C4-2B (cell line): ENCODE data around the gene DHX36.

Experiments used
- H3K27ac ChIP-seq: fragments of 450-650 bp; 2 replicates; pipeline ENCODE4 v1.5.1; 2017
- ZFX ChIP-seq: fragments of 450-650 bp; IDR thresholded peaks from 2 replicates; pipeline ENCODE4 v1.6.1; 2017
- TF ChIP-seq, protein P1 (sequence below): fragments of 450-650 bp; conservative IDR thresholded peaks from 2 replicates; pipeline ENCODE4 v1.5.1; 2017; ENCODE audit warnings: mild to moderate bottlenecking

DHX36 gene

DNA sequence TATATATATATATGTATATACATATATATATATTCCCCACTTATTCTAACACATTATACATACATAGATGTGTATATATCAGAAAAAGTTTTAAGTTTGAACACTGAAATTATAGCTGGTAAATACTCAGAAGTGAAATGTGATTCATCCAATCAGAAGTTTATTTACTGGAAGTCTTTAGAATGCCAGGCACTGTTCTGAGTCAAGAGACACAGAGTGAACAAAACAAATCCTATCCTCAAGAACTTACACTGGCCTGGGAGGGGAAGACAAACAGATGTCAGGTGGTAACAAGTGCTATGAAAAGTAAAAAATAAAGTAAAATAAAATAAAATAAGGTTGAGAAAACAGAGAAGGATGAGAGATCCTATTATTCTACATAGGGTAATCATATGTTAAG is 13.4 kb downstream of the DHX36 start:
- TF ChIP-seq, protein P1, sequence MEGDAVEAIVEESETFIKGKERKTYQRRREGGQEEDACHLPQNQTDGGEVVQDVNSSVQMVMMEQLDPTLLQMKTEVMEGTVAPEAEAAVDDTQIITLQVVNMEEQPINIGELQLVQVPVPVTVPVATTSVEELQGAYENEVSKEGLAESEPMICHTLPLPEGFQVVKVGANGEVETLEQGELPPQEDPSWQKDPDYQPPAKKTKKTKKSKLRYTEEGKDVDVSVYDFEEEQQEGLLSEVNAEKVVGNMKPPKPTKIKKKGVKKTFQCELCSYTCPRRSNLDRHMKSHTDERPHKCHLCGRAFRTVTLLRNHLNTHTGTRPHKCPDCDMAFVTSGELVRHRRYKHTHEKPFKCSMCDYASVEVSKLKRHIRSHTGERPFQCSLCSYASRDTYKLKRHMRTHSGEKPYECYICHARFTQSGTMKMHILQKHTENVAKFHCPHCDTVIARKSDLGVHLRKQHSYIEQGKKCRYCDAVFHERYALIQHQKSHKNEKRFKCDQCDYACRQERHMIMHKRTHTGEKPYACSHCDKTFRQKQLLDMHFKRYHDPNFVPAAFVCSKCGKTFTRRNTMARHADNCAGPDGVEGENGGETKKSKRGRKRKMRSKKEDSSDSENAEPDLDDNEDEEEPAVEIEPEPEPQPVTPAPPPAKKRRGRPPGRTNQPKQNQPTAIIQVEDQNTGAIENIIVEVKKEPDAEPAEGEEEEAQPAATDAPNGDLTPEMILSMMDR = no peak
- TF ChIP-seq ZFX = no peak
- H3K27ac ChIP-seq = no peak overlapping the region

DNA sequence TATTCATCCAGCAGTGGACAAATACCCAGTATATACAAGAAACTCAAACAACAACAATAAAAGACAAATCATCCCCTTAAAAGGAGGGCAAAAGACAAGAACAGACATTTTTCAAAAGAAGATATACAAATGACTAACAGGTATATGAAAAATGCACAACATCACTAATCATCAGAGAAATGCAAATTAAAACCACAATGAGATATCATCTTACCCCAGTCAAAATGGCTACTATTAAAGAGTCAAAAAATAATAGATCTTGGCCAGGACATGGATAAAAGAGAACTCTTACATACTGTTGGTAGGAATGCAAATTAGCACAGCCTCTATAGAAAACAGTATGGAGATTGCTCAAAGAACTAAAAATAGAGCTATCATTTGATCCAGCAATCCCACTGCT is 16.9 kb downstream of the DHX36 start:
- TF ChIP-seq, protein P1 = no peak
- no peak for TF ChIP-seq ZFX
- H3K27ac ChIP-seq = no peak overlapping the region

DNA sequence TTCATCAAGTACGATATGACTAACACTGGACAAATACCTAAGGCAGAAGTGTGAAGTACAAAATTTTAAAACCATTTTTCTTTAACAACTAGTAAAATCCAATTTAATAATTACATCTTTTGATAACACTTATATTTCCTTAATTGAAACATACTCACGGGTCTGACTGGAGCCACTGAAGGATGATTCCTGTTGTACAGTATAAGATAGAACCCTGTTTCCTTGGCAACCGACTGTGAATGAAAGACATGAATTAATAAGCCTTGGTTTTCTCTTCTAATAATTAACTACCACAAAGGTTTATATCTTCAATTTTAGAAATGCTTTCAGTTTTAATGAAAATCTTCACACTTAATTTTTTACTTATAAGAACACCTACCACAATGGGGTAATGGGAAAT is 19.4 kb downstream of the DHX36 start:
- H3K27ac ChIP-seq = no peak overlapping the region
- TF ChIP-seq ZFX = no peak
- TF ChIP-seq, protein P1 = no peak

DNA sequence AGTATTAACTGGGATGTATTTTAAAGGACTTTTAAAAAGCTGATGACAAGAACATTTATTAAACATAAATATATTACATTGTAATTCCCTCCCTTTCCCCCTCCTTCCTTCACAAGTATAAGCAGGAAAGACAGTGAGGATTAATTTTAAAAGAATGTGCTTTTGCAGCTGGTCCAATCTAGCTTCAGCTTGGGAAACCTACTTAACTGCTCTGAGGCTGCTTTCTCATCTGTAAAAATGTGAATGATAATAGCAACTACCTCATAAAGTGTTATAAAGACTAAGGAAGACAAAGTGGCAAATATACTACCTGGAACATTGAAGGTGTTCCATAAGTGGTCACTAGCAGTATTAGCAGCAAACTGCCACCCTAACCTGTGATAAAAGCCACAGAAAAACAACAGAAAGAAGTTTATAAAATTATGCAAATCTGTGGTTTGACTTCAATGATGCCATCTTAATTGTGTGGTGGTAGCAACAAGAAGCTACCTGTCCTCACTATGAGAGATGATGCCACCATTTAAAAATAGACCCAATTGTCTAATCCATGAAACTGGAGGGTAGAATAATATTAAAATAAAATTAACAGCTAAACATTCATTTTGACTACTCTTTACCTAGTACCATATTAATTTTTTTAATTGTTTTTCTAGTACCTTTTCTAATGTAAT is 20.0 kb downstream of the DHX36 start:
- H3K27ac ChIP-seq = no peak overlapping the region
- TF ChIP-seq, protein P1 = no peak
- TF ChIP-seq ZFX = no peak

DNA sequence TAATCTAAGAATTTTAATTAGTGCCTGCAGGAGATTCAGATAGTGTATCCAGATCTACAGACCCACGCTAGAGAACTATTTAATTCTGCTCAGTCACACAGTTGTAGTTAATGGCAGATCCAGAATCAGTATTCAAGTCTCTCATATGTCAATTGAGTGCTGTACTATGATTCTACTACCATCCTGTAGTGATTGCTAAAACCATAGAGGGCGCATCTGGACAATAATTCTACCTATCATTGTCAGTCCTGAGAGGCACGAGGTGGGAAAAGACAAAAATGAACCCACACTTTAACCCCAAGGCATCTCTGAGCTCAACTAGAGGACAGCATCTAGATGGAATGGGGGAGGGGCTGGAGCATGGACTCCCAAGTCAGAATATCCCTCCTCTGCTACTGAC is 22.7 kb downstream of the DHX36 start:
- H3K27ac ChIP-seq = no peak overlapping the region
- TF ChIP-seq ZFX = no peak
- TF ChIP-seq, protein P1 = peak; percentile 43

DNA sequence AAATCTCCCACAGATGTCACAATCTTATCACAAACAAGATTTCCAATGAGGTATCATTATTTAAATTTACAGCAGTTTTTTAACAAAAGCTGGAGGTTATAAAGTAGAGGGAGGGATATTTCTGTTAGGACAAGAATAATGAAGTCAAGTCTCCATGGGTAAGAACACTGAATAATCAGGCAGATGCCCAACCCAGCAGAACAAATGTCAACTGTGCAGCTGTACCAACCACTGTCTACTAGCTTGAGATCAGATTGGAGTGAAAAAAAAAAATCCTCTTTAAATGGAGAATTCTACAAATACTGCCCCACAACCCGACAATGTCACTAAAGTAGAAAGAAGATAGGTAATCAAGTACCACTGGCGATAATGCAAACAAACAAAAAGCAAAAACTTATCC is 30.3 kb downstream of the DHX36 start:
- H3K27ac ChIP-seq = no peak overlapping the region
- TF ChIP-seq, protein P1 = no peak
- no peak for TF ChIP-seq ZFX

DNA sequence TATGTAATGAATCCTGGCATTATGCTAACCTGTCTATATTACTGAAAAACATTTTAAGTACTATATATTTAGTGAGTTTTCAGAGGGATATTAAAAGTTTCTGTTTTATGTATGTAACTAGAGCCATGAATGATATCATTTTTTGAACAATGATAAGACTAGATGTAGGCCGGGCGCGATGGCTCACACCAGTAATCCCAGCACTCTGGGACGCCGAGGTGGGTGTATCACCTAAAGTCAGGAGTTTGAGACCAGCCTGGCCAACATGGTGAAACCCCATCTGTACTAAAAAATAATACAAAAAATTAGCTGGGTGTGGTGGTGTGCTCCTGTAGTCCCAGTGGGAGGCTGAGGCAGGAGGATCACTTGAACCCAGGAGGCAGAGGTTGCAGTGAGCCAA is 34.1 kb downstream of the DHX36 start:
- no peak for TF ChIP-seq ZFX
- no peak overlapping the region for H3K27ac ChIP-seq

DNA sequence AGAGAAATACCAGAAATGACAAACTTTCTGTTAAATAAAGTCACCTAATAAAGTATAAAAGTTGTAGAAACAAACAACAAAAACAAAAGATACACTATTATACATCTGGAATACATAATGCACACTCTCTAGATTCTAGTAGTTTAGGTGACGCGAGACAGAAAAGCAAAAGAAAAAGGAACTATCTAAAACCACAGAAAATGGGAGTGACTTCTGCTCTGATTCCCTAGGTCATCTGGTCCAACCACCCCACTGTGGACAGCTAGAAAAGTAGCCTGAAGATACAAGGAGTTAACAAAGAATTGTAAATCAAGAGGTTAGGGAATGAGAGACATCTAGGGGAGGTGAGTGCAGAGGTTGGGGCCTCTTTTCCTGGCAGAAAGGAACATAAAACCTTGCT is 39.1 kb downstream of the DHX36 start:
- H3K27ac ChIP-seq = no peak overlapping the region
- TF ChIP-seq, protein P1 = no peak
- TF ChIP-seq ZFX = no peak
